ENCODE measurements around the gene RALGAPA1. TPM values are rescaled to one million over a fixed set of nuclear protein-coding genes. Genes with fewer than 3 reads are reported as not detected.

Gene RALGAPA1
- total and polyA plus RNA-seq, 2 of the 13 experiments (the other 11 are each of a cell fraction or from before 2014, with no cell fraction given) = 65.0 to 89.2 TPM

DNA sequence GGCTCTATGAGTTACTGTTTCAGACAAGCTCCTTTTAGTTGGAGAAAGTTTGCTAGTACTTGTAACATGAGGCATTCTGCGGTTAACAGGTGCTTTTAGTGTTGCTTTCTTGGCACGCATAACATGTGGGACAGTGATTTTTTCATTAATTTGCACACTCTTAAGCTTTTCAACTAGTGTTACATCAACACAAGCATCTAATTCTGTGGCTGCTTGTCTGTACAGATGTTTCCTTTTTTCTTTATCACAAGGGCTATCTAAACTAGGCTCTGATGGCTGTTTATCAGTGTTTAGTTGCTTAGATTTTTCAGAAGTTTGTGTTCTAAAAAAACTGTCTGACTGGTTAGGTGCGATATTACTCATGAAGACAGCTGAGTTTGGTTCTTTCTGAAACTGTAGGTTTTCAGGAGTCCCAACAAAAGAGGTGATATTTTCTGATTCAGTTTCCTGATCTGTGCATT lies 120.1 kb downstream of the RALGAPA1 start (continued):
- TF ChIP-seq FOXP1 (IDR thresholded peaks at IDR 0.05) (no peak), FOXP1 (CRISPR knock-in tag; IDR thresholded peaks at IDR 0.05) (no peak)

DNA sequence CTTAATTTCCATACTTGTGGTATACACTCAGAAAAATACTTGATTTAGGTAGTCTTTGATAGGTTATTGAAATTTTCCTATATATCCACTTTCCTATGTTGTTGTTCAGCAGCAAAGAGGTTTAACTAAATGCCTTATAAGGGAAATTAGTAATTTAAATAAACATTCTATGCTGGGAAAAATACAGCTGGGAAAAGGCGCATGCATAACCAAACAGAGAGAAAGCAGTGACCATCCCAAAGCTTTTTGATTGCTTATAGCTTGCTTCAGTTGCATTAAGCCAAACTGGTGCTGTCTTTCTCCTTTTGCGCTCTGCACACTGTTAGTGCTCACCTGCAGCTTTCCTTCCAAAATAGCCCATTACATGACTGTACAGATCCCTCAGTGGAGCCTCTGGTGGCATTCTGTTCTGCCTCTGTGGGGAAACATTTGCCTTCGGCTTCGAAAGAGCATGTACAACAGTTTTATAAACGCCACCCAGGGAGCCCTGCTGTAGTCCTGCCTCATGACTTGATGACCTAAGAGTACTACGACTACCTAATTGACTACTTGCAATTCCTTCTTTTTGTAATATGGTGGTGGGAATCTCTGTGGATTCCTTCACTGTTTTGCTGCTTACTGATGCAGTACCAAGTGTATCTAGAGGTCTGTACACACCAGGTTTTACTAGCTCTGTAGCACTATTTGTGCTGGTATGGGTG lies 120.8 kb downstream of the RALGAPA1 start:
- no peaks in the 10 kb centered on the region for H3K79me2 ChIP-seq (ENCODE audit: insufficient read depth, low read length)
- no peaks in the 10 kb centered on the region for H3K9me3 ChIP-seq (ENCODE audit: low read length)
- H3K27me3 ChIP-seq (ENCODE audit: control insufficient read depth in 1 of 2, insufficient read depth in 2 of 2, low read length in 2 of 2) = no peaks in the 10 kb centered on the region
- POLR2A ChIA-PET = no interaction called here
- no peak overlapping the region for H2AFZ ChIP-seq (ENCODE audit: low read length)
- no peak overlapping the region for H3K9ac ChIP-seq (ENCODE audit: insufficient read depth, low read depth, low read length)
- ATAC-seq (peak; percentile 70), FAIRE-seq (no peak), DNase-seq (ENCODE audit: low spot score) (no peak)
- H3K4me3 ChIP-seq (replicated peaks in 1 of 3; ENCODE audit: insufficient read depth in 1 of 3, low read depth in 2 of 3, low read length in 3 of 3) = no peak overlapping the region
- peak; percentile 91 for TF ChIP-seq RBM22 (optimal IDR thresholded peaks at IDR 0.05; ENCODE audit: low read length)
- TF ChIP-seq ZNF512B (CRISPR knock-in tag; IDR thresholded peaks at IDR 0.05; ENCODE audit: borderline replicate concordance) = no peak
- TF ChIP-seq, protein P1, sequence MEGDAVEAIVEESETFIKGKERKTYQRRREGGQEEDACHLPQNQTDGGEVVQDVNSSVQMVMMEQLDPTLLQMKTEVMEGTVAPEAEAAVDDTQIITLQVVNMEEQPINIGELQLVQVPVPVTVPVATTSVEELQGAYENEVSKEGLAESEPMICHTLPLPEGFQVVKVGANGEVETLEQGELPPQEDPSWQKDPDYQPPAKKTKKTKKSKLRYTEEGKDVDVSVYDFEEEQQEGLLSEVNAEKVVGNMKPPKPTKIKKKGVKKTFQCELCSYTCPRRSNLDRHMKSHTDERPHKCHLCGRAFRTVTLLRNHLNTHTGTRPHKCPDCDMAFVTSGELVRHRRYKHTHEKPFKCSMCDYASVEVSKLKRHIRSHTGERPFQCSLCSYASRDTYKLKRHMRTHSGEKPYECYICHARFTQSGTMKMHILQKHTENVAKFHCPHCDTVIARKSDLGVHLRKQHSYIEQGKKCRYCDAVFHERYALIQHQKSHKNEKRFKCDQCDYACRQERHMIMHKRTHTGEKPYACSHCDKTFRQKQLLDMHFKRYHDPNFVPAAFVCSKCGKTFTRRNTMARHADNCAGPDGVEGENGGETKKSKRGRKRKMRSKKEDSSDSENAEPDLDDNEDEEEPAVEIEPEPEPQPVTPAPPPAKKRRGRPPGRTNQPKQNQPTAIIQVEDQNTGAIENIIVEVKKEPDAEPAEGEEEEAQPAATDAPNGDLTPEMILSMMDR (CRISPR knock-in tag; IDR thresholded peaks at IDR 0.05) = peak; percentile 8; the same call in 1 of the 2 replicates
- 95% methylated on average over 6 of the region's 6 CpGs for WGBS (ENCODE audit: low lambda C conversion rate)
- H3K4me2 ChIP-seq (ENCODE audit: low read depth, low read length) = no peak overlapping the region
- no peaks in the 10 kb centered on the region for H3K4me1 ChIP-seq (ENCODE audit: insufficient read depth, low read length)
- H4K20me1 ChIP-seq (ENCODE audit: insufficient read depth, low read length) = no peaks in the 10 kb centered on the region
- H3K27ac ChIP-seq (ENCODE audit: extremely low read length, insufficient read depth, low read length) = no peak overlapping the region
- peaks cover 23 to 43% of the 10 kb centered on the region in 2 experiments for H3K36me3 ChIP-seq (replicated peaks in 1 of 2; ENCODE audit: control insufficient read depth in 1 of 2, insufficient read depth in 2 of 2, low read length in 2 of 2)
- CTCF ChIA-PET (ENCODE audit: low intra/inter-chr PET ratio, low total read pairs) = interaction anchor here (1.5 to 2.7 kb wide), 2 partner anchors 250 to 266 kb away, joined by 7 to 14 read pairs; no protein-coding TSS in a partner anchor
- BruUV-seq (replicated peaks) = no TSS peak
- in situ Hi-C loops (cut with HindIII; ENCODE audit: extremely low pct_ligation_motif_present, low pct_unique_long_range_greater_than_20kb) = loop anchor here (5.0 kb wide), 1 partner anchor 256 kb away; no protein-coding TSS in a partner anchor
- intact Hi-C loops (cut with micrococcal nuclease; ENCODE audit: unreplicated experiment) = loop anchor here (5.0 kb wide), 1 partner anchor 156 kb away; the partner anchor contains the start of gene INSM2
